OCI-LY7 (cell line): ENCODE results near the gene RANBP9. TPM values are rescaled to one million over a fixed set of nuclear protein-coding genes. Genes with fewer than 3 reads are reported as not detected.
A peak's percentile ranks its signal among the peaks of the same experiment; 100 is the strongest.

Source experiments
- BruUV-seq: library from RNA; stranded (reverse); fragments of 400-500 nt; replicated peaks from 2 replicates; lab custom pipeline; 2021; lab: Mats Ljungman, UMichigan
- CTCF ChIA-PET: fragments of 300-600 bp; sonication (Branson Sonifier 250); formaldehyde crosslinking; loops from one replicate; lab custom pipeline; 2022; ENCODE audit warnings: antibody characterized with exemption; ENCODE audit not compliant: unreplicated experiment; lab: Charles Lee
- POLR2A ChIA-PET: fragments of 300-600 bp; sonication (Branson Sonifier 250); formaldehyde crosslinking; loops from one replicate; lab custom pipeline; 2022; ENCODE audit warnings: antibody characterized with exemption; lab: Charles Lee
- DNase-seq: peaks from one replicate; pipeline ENCODE4 v3.0.0-alpha.2; 2015; ENCODE audit warnings: low spot score
- H2AFZ ChIP-seq: fragments of 200-600 bp; sonication (generic), shearing (Covaris generic); 2 replicates; pipeline ENCODE4 v1.6.1; 2014; ENCODE audit warnings: mild to moderate bottlenecking, antibody characterized with exemption, low read length, moderate library complexity
- H3K27ac ChIP-seq: fragments of 200-600 bp; sonication (generic); 2 replicates; pipeline ENCODE4 v1.5.1; 2014; ENCODE audit warnings: mixed run types, low read depth, mild to moderate bottlenecking, moderate library complexity, low read length, inconsistent platforms; ENCODE audit not compliant: poor library complexity, severe bottlenecking
- H3K36me3 ChIP-seq: fragments of 200-600 bp; sonication (generic); 2 replicates; pipeline ENCODE4 v1.6.1; 2014; ENCODE audit warnings: mild to moderate bottlenecking, antibody characterized with exemption, low read length, moderate library complexity, mixed read lengths; ENCODE audit not compliant: insufficient read depth
- H3K4me1 ChIP-seq: fragments of 200-600 bp; sonication (generic); 2 replicates; pipeline ENCODE4 v1.5.1; 2014; ENCODE audit warnings: mild to moderate bottlenecking, low read length; ENCODE audit not compliant: insufficient read depth, poor library complexity, severe bottlenecking
- H3K4me2 ChIP-seq: fragments of 200-600 bp; sonication (generic); 2 replicates; pipeline ENCODE4 v1.6.1; 2014; ENCODE audit warnings: mild to moderate bottlenecking, low read length
- H3K4me3 ChIP-seq: fragments of 200-600 bp; sonication (generic); 2 replicates; pipeline ENCODE4 v1.5.1; 2014; ENCODE audit warnings: mild to moderate bottlenecking, low read depth, low read length; ENCODE audit not compliant: poor library complexity, severe bottlenecking
- H3K79me2 ChIP-seq: fragments of 200-600 bp; sonication (generic); 2 replicates; pipeline ENCODE4 v1.6.1; 2016; ENCODE audit warnings: low read depth, mild to moderate bottlenecking, low read length, moderate library complexity, mixed read lengths; ENCODE audit not compliant: insufficient read depth
- H3K9me2 ChIP-seq: fragments of 200-600 bp; sonication (generic); 2 replicates; pipeline ENCODE4 v1.6.1; 2016; ENCODE audit warnings: mild to moderate bottlenecking, low read length, mixed read lengths; ENCODE audit not compliant: insufficient read depth
- H3K9me3 ChIP-seq: fragments of 200-600 bp; sonication (generic); 2 replicates; pipeline ENCODE4 v1.6.1; 2014; ENCODE audit warnings: mild to moderate bottlenecking, mixed run types, low read length, mixed read lengths
- H4K20me1 ChIP-seq: fragments of 200-600 bp; sonication (generic); 2 replicates; pipeline ENCODE4 v1.6.1; 2014; ENCODE audit warnings: mild to moderate bottlenecking, antibody characterized with exemption, low read length, moderate library complexity, mixed read lengths; ENCODE audit not compliant: insufficient read depth
- EZH2phosphoT487 ChIP-seq: fragments of 200-600 bp; sonication (generic); IDR thresholded peaks from 2 replicates; pipeline ENCODE4 v1.6.1; 2018; ENCODE audit warnings: low read depth, borderline replicate concordance, mild to moderate bottlenecking, mixed run types, antibody characterized with exemption, low read length, moderate library complexity, mixed read lengths
- intact Hi-C: fragments of 100-400 bp; cut with micrococcal nuclease; formaldehyde crosslinking; loops from one replicate; pipeline ENCODE4 v1.10.0; 2022; ENCODE audit not compliant: unreplicated experiment
- total RNA-seq, 2 experiments: library from RNA; depleted of rRNA in 1 of 2; stranded (reverse); fragments of >200 nt in 1 of 2; shearing (Covaris generic) in 1 of 2; gene quantifications; 2 replicates each; pipeline ENCODE4 v1.2.3, GENCODE V29; 2014 to 2022
- TF ChIP-seq, protein P1 (sequence below): fragments of 200-600 bp; sonication (generic); conservative IDR thresholded peaks from 2 replicates; pipeline ENCODE4 v1.5.1; 2014; ENCODE audit warnings: mild to moderate bottlenecking, antibody characterized with exemption, low read length, moderate library complexity, mixed read lengths

RANBP9 gene
- total RNA-seq, 2 experiments from 2014 or later: 20.5 to 35.0 TPM

DNA sequence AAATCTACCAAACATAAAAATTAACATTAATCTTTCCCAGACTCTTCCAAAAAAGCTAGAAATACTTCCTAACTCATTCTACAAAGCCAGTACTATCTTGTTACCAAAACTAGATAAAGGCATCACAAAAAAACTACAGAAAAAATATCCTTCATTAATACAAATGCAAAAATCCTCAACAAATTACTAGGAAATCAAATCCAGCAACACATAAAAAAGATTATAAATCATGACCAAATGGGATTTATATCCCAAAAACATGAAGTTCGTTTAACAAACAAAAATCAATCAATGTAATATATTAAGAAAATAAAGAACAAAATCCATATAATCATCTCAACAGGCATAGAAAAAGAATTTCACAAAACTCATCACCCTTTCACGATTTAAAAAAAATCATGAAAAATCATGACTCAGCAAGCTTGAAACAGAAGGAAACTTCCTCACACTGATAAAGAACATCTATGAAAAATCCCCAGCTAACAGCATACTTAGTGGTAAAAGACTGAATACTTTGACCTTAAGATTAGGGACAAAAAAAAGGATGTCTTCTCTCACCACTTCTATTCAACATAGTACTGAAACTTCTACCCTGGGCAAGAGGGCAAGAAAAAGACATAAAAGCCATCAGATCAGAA, 43.2 kb downstream of the RANBP9 start:
- ChIA-PET POLR2A (interaction anchor here (0.6 to 0.7 kb wide), 2 partner anchors 16 to 65 kb away, joined by 3 to 4 read pairs; no protein-coding TSS in a partner anchor), CTCF (no interaction called here)
- H2AFZ ChIP-seq: no peak overlapping the region
- no peak overlapping the region for H3K4me3 ChIP-seq
- no peak for TF ChIP-seq EZH2phosphoT487
- TF ChIP-seq, protein P1, sequence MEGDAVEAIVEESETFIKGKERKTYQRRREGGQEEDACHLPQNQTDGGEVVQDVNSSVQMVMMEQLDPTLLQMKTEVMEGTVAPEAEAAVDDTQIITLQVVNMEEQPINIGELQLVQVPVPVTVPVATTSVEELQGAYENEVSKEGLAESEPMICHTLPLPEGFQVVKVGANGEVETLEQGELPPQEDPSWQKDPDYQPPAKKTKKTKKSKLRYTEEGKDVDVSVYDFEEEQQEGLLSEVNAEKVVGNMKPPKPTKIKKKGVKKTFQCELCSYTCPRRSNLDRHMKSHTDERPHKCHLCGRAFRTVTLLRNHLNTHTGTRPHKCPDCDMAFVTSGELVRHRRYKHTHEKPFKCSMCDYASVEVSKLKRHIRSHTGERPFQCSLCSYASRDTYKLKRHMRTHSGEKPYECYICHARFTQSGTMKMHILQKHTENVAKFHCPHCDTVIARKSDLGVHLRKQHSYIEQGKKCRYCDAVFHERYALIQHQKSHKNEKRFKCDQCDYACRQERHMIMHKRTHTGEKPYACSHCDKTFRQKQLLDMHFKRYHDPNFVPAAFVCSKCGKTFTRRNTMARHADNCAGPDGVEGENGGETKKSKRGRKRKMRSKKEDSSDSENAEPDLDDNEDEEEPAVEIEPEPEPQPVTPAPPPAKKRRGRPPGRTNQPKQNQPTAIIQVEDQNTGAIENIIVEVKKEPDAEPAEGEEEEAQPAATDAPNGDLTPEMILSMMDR: no peak
- intact Hi-C loops: no loop called here
- peaks cover 98% of the 10 kb centered on the region for H3K79me2 ChIP-seq
- no peak overlapping the region for H3K4me2 ChIP-seq
- no peak overlapping the region for H3K27ac ChIP-seq
- peaks cover 10% of the 10 kb centered on the region for H3K36me3 ChIP-seq
- DNase-seq: peak; percentile 7
- peaks cover 7% of the 10 kb centered on the region for H3K4me1 ChIP-seq
- H3K9me2 ChIP-seq: no peaks in the 10 kb centered on the region
- no peaks in the 10 kb centered on the region for H4K20me1 ChIP-seq
- H3K9me3 ChIP-seq: peaks cover 5% of the 10 kb centered on the region; the same call in 1 of the 2 replicates
- no TSS peak for BruUV-seq

DNA sequence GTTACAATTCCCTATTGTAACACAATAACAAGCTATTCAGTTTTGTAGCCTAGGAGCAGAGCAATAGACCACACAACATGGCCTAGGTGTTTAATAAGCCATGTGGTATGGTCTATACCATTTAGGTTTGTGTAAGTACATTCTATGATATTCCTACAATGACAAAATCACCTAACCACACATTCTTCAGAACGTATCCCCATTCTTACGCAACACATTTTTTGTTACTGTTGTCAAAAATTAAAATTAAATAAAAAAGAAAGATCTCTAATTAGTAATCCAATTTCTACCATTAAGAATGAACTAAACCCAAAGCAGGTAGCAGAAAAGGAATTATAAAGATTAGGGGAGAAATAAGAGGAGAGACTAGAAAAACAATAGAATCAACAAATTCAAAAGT, 44.0 kb downstream of the RANBP9 start:
- no TSS peak for BruUV-seq
- Histone ChIP-seq H3K4me1 (peaks cover 15% of the 10 kb centered on the region), H3K4me2 (no peak overlapping the region), H3K9me2 (no peaks in the 10 kb centered on the region), H3K27ac (no peak overlapping the region), H3K79me2 (peaks cover 98% of the 10 kb centered on the region), H3K4me3 (no peak overlapping the region), H4K20me1 (no peaks in the 10 kb centered on the region), H3K9me3 (peaks cover 5% of the 10 kb centered on the region; the same call in 1 of the 2 replicates), H3K36me3 (peaks cover 10% of the 10 kb centered on the region), H2AFZ (no peak overlapping the region)
- no peak for DNase-seq
- ChIA-PET POLR2A (interaction anchor here (1.3 kb wide), 1 partner anchor 11 kb away, joined by 3 read pairs; no protein-coding TSS in a partner anchor), CTCF (no interaction called here)
- intact Hi-C loops: no loop called here
- TF ChIP-seq, protein P1: no peak
- no peak for TF ChIP-seq EZH2phosphoT487
